ENCODE data around the gene TP53I11.

GRCh38 chr11:44917741-44918140, 32.9 kb downstream of the TP53I11 start:
- TF ChIP-seq CTCF (IDR thresholded peaks at IDR 0.05) (no peak), POLR2A (IDR thresholded peaks at IDR 0.05) (no peak)
